ENCODE results near the gene FUOM. TPM values are rescaled to one million over a fixed set of nuclear protein-coding genes. Genes with fewer than 3 reads are reported as not detected.

The FUOM gene
- total and polyA plus RNA-seq, 9 of the 15 experiments (the other 6 are each of a cell fraction or from before 2014, with no cell fraction given) = 1.8 to 96.1 (median 27.0) TPM

DNA sequence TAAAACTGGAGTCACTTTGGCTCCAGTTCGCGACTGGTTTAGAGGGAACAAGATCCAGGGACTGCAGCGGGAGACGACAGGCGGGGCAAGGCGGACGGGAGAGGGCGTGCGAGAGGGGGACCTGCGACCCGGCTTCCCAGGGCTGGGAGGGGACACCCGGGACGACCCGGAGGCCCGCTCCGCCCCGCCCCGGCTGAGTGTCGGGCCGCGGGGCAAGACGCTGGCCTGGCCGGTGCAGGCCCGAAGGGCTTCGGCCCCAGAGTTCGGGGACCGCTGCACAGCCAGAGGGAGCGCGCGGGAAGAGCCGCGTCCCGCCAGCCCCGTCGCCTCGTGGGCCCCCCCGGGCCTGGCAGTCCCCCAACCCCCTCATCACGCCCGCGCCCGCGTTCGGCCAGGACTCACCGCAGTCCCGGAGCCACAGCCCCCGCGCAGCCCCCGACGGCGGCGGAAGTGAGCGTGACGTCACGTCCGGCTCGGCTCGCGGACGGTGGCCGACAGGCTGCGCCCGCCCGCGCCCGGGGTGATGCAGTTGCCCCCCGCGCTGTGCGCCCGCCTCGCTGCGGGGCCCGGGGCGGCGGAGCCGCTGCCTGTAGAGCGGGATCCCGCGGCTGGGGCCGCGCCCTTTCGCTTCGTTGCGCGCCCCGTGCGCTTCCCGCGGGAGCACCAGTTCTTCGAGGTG lies 49.3 kb downstream of the FUOM start, which contains the start of the genes TUBGCP2 and ZNF511 (continued):
- TF ChIP-seq, protein P1, sequence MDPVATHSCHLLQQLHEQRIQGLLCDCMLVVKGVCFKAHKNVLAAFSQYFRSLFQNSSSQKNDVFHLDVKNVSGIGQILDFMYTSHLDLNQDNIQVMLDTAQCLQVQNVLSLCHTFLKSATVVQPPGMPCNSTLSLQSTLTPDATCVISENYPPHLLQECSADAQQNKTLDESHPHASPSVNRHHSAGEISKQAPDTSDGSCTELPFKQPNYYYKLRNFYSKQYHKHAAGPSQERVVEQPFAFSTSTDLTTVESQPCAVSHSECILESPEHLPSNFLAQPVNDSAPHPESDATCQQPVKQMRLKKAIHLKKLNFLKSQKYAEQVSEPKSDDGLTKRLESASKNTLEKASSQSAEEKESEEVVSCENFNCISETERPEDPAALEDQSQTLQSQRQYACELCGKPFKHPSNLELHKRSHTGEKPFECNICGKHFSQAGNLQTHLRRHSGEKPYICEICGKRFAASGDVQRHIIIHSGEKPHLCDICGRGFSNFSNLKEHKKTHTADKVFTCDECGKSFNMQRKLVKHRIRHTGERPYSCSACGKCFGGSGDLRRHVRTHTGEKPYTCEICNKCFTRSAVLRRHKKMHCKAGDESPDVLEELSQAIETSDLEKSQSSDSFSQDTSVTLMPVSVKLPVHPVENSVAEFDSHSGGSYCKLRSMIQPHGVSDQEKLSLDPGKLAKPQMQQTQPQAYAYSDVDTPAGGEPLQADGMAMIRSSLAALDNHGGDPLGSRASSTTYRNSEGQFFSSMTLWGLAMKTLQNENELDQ (CRISPR knock-in tag; IDR thresholded peaks at IDR 0.05; ENCODE audit: borderline replicate concordance) = no peak
- TF ChIP-seq BMI1 (IDR thresholded peaks at IDR 0.05; ENCODE audit: low read length) (no peak), ZNF436 (CRISPR knock-in tag; IDR thresholded peaks at IDR 0.05) (no peak), ZNF75A (CRISPR knock-in tag; IDR thresholded peaks at IDR 0.05) (no peak), JUND (IDR thresholded peaks at IDR 0.05; ENCODE audit: borderline replicate concordance, low read depth, low read length) (peak; percentile 86), JUND (tag; IDR thresholded peaks at IDR 0.05; ENCODE audit: borderline replicate concordance, low read depth, low read length) (peak; percentile 73; the same call in 2 of the 3 replicates), ZFX (CRISPR knock-in tag; IDR thresholded peaks at IDR 0.05) (peak; percentile 79), MYC (IDR thresholded peaks at IDR 0.05; ENCODE audit: low read depth, low read length) (peak; percentile 41; the same call in 1 of the 2 replicates), MYC (CRISPR knock-in tag; IDR thresholded peaks at IDR 0.05; ENCODE audit: borderline replicate concordance, low read depth) (no peak), TGIF2 (CRISPR knock-in tag; IDR thresholded peaks at IDR 0.05) (peak; percentile 70; the same call in 1 of the 2 replicates)
- TF ChIP-seq, protein P2, sequence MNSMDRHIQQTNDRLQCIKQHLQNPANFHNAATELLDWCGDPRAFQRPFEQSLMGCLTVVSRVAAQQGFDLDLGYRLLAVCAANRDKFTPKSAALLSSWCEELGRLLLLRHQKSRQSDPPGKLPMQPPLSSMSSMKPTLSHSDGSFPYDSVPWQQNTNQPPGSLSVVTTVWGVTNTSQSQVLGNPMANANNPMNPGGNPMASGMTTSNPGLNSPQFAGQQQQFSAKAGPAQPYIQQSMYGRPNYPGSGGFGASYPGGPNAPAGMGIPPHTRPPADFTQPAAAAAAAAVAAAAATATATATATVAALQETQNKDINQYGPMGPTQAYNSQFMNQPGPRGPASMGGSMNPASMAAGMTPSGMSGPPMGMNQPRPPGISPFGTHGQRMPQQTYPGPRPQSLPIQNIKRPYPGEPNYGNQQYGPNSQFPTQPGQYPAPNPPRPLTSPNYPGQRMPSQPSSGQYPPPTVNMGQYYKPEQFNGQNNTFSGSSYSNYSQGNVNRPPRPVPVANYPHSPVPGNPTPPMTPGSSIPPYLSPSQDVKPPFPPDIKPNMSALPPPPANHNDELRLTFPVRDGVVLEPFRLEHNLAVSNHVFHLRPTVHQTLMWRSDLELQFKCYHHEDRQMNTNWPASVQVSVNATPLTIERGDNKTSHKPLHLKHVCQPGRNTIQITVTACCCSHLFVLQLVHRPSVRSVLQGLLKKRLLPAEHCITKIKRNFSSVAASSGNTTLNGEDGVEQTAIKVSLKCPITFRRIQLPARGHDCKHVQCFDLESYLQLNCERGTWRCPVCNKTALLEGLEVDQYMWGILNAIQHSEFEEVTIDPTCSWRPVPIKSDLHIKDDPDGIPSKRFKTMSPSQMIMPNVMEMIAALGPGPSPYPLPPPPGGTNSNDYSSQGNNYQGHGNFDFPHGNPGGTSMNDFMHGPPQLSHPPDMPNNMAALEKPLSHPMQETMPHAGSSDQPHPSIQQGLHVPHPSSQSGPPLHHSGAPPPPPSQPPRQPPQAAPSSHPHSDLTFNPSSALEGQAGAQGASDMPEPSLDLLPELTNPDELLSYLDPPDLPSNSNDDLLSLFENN (IDR thresholded peaks at IDR 0.05; ENCODE audit: low read depth in 2 of 2, low read length in 2 of 2) = no peak
- TF ChIP-seq, protein P3, sequence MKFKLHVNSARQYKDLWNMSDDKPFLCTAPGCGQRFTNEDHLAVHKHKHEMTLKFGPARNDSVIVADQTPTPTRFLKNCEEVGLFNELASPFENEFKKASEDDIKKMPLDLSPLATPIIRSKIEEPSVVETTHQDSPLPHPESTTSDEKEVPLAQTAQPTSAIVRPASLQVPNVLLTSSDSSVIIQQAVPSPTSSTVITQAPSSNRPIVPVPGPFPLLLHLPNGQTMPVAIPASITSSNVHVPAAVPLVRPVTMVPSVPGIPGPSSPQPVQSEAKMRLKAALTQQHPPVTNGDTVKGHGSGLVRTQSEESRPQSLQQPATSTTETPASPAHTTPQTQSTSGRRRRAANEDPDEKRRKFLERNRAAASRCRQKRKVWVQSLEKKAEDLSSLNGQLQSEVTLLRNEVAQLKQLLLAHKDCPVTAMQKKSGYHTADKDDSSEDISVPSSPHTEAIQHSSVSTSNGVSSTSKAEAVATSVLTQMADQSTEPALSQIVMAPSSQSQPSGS (CRISPR knock-in tag; IDR thresholded peaks at IDR 0.05) = peak; percentile 58; the same call in 1 of the 2 replicates
- TF ChIP-seq, protein P4, sequence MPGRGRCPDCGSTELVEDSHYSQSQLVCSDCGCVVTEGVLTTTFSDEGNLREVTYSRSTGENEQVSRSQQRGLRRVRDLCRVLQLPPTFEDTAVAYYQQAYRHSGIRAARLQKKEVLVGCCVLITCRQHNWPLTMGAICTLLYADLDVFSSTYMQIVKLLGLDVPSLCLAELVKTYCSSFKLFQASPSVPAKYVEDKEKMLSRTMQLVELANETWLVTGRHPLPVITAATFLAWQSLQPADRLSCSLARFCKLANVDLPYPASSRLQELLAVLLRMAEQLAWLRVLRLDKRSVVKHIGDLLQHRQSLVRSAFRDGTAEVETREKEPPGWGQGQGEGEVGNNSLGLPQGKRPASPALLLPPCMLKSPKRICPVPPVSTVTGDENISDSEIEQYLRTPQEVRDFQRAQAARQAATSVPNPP (IDR thresholded peaks at IDR 0.05; ENCODE audit: borderline replicate concordance, insufficient read depth, insufficient read length) = no peak

Measured in K562 (cell line).